H1 (cell line): ENCODE data around the gene PDZD2. TPM values are rescaled to one million over a fixed set of nuclear protein-coding genes. Genes with fewer than 3 reads are reported as not detected.

Experiments
- CTCF ChIA-PET: fragments of 300-600 bp; sonication (Branson Sonifier 250); formaldehyde crosslinking; loops from one replicate; lab custom pipeline; 2021; ENCODE audit not compliant: partially characterized antibody; lab: Charles Lee
- POLR2A ChIA-PET: fragments of 300-600 bp; sonication (Branson Sonifier 250); formaldehyde crosslinking; loops from one replicate; lab custom pipeline; 2021; ENCODE audit warnings: inconsistent platforms; ENCODE audit not compliant: partially characterized antibody; lab: Charles Lee
- DNase-seq, 2 experiments: peaks; one replicate each; pipeline versions ENCODE4 v3.0.0 to v3.0.0-alpha.2; 2010 to 2022; ENCODE audit warnings: low spot score in 2 of 2, low read depth in 1 of 2, mixed read lengths in 1 of 2
- FAIRE-seq: peaks from 2 replicates; lab custom pipeline; 2011; peaks lifted over from hg19 to GRCh38; lab: Jason Lieb, UNC
- H2AFZ ChIP-seq: 2 replicates; pipeline ENCODE4 v1.8.1; 2012; ENCODE audit warnings: low read length, inconsistent platforms
- H2AK5ac ChIP-seq: 2 replicates; pipeline ENCODE4 v1.6.1; 2013; ENCODE audit warnings: low read depth, low read length
- H2BK120ac ChIP-seq: replicated peaks from 2 replicates; pipeline ENCODE3; 2013; ENCODE audit warnings: low read depth, low read length, inconsistent platforms
- H2BK12ac ChIP-seq: 2 replicates; pipeline ENCODE4 v1.6.1; 2013; ENCODE audit warnings: low read depth, low read length
- H2BK15ac ChIP-seq: 2 replicates; pipeline ENCODE4 v1.6.1; 2013; ENCODE audit warnings: low read length
- H2BK20ac ChIP-seq: 2 replicates; pipeline ENCODE4 v1.6.1; 2013; ENCODE audit warnings: low read length
- H2BK5ac ChIP-seq: 2 replicates; pipeline ENCODE4 v1.6.1; 2013; ENCODE audit warnings: low read depth, low read length
- H3K14ac ChIP-seq: 2 replicates; pipeline ENCODE4 v1.6.1; 2013; ENCODE audit warnings: inconsistent platforms; ENCODE audit not compliant: insufficient read length
- H3K18ac ChIP-seq: 2 replicates; pipeline ENCODE4 v1.6.1; 2013; ENCODE audit warnings: low read length; ENCODE audit errors: extremely low read depth
- H3K23ac ChIP-seq: 2 replicates; pipeline ENCODE4 v1.6.1; 2013; ENCODE audit warnings: inconsistent platforms; ENCODE audit not compliant: insufficient read length
- H3K23me2 ChIP-seq: 2 replicates; pipeline ENCODE4 v1.6.1; 2013; ENCODE audit warnings: low read depth, low read length
- H3K27ac ChIP-seq: 2 replicates; pipeline ENCODE4 v1.6.1; 2011; ENCODE audit warnings: low read depth, low read length, inconsistent platforms
- H3K27me3 ChIP-seq, 4 experiments: replicated peaks in 1 of 4; 1 replicate in 1 of 4; 2 replicates in 3 of 4; pipeline versions ENCODE4 v1.6.1 to v1.8.1; 2011 to 2013; ENCODE audit warnings: low read length in 3 of 4, mild to moderate bottlenecking in 3 of 4, inconsistent platforms in 2 of 4, mixed read lengths in 2 of 4, moderate library complexity in 1 of 4; ENCODE audit not compliant: control insufficient read depth in 3 of 4, insufficient read depth in 3 of 4; ENCODE audit errors: extremely low read depth in 1 of 4
- H3K36me3 ChIP-seq, 4 experiments: 2 replicates each; pipeline versions ENCODE4 v1.6.1 to v1.8.1; 2011 to 2013; ENCODE audit warnings: mild to moderate bottlenecking in 4 of 4, low read length in 3 of 4, moderate library complexity in 2 of 4, control low read depth in 1 of 4, inconsistent platforms in 1 of 4; ENCODE audit not compliant: insufficient read depth in 4 of 4, control insufficient read depth in 2 of 4
- H3K4ac ChIP-seq: replicated peaks from 2 replicates; pipeline ENCODE3; 2013; ENCODE audit warnings: low read length, low read depth, mixed read lengths, inconsistent platforms; ENCODE audit not compliant: insufficient read length
- H3K4me1 ChIP-seq, 4 experiments: replicated peaks in 1 of 4; 1 replicate in 1 of 4; 2 replicates in 3 of 4; pipeline versions ENCODE4 v1.6.1 to v1.8.1; 2011 to 2013; ENCODE audit warnings: low read length in 3 of 4, inconsistent platforms in 2 of 4, mixed read lengths in 1 of 4; ENCODE audit not compliant: insufficient read depth in 4 of 4, control insufficient read depth in 3 of 4
- H3K4me2 ChIP-seq, 2 experiments: 2 replicates each; pipeline versions ENCODE4 v1.6.1 to v1.8.1; 2011 to 2013; ENCODE audit warnings: low read depth in 2 of 2, low read length in 2 of 2, control low read depth in 1 of 2, inconsistent platforms in 1 of 2, mild to moderate bottlenecking in 1 of 2; ENCODE audit not compliant: insufficient read depth in 1 of 2
- H3K4me3 ChIP-seq, 4 experiments: fragments of 200-600, 300-600 bp in 1 of 4; sonication (generic), shearing (Covaris generic), sonication (Bioruptor Twin) in 1 of 4; 2 replicates each; pipeline versions ENCODE4 v1.5.1 to v1.8.1; 2011 to 2016; ENCODE audit warnings: low read length in 4 of 4, low read depth in 3 of 4, control low read depth in 2 of 4, inconsistent platforms in 2 of 4, mild to moderate bottlenecking in 2 of 4, mixed read lengths in 1 of 4, moderate library complexity in 1 of 4; ENCODE audit not compliant: insufficient read depth in 2 of 4; ENCODE audit errors: extremely low read depth in 1 of 4
- H3K56ac ChIP-seq: replicated peaks from 2 replicates; pipeline ENCODE3; 2013; ENCODE audit warnings: low read depth, mild to moderate bottlenecking, mixed read lengths, low read length, inconsistent platforms; ENCODE audit not compliant: insufficient read length
- H3K79me1 ChIP-seq: 2 replicates; pipeline ENCODE4 v1.6.1; 2013; ENCODE audit warnings: low read depth, low read length, control low read depth
- H3K79me2 ChIP-seq, 2 experiments: 2 replicates each; pipeline versions ENCODE4 v1.6.1 to v1.8.1; 2012 to 2013; ENCODE audit warnings: low read length in 2 of 2, mild to moderate bottlenecking in 2 of 2, inconsistent platforms in 1 of 2; ENCODE audit not compliant: insufficient read depth in 2 of 2, control insufficient read depth in 1 of 2
- H3K9ac ChIP-seq, 4 experiments: replicated peaks in 1 of 4; 1 replicate in 1 of 4; 2 replicates in 3 of 4; pipeline versions ENCODE4 v1.6.1 to v1.8.1; 2011 to 2013; ENCODE audit warnings: low read depth in 3 of 4, low read length in 3 of 4, control low read depth in 2 of 4, mild to moderate bottlenecking in 2 of 4, moderate library complexity in 2 of 4, inconsistent platforms in 1 of 4; ENCODE audit errors: extremely low read depth in 1 of 4
- H3K9me3 ChIP-seq, 2 experiments: 2 replicates each; pipeline versions ENCODE4 v1.6.1 to v1.8.1; 2012 to 2013; ENCODE audit warnings: mild to moderate bottlenecking in 2 of 2, moderate library complexity in 2 of 2, control low read depth in 1 of 2, inconsistent platforms in 1 of 2, low read depth in 1 of 2, low read length in 1 of 2, mixed read lengths in 1 of 2; ENCODE audit not compliant: insufficient read depth in 2 of 2
- H4K20me1 ChIP-seq, 2 experiments: replicated peaks in 1 of 2; 2 replicates each; pipeline versions ENCODE3 to v1.8.1; 2011 to 2013; ENCODE audit warnings: inconsistent platforms in 2 of 2, low read length in 2 of 2, mild to moderate bottlenecking in 1 of 2; ENCODE audit not compliant: insufficient read depth in 2 of 2, control insufficient read depth in 1 of 2
- H4K5ac ChIP-seq: 2 replicates; pipeline ENCODE4 v1.6.1; 2013; ENCODE audit warnings: low read length, low read depth, mixed read lengths, inconsistent platforms; ENCODE audit not compliant: insufficient read length
- H4K8ac ChIP-seq: 2 replicates; pipeline ENCODE4 v1.8.0; 2013; ENCODE audit warnings: mild to moderate bottlenecking, moderate library complexity, low read length, inconsistent platforms; ENCODE audit not compliant: insufficient read depth; ENCODE audit errors: extremely low read depth
- H4K91ac ChIP-seq: replicated peaks from 2 replicates; pipeline ENCODE3; 2013; ENCODE audit warnings: low read length, mixed read lengths, inconsistent platforms; ENCODE audit not compliant: insufficient read length
- BACH1 ChIP-seq: IDR thresholded peaks from 2 replicates; pipeline ENCODE4 v1.6.1; 2012; ENCODE audit warnings: low read length, improper control_type of control experiment
- CHD1 ChIP-seq: IDR thresholded peaks from 2 replicates; pipeline ENCODE4 v1.6.1; 2012; ENCODE audit warnings: low read depth, low read length, improper control_type of control experiment
- CREB1 ChIP-seq: IDR thresholded peaks from 2 replicates; pipeline ENCODE4 v1.6.1; 2012; ENCODE audit warnings: inconsistent platforms
- EP300 ChIP-seq, 2 experiments: IDR thresholded peaks; 1 replicate in 1 of 2; 2 replicates in 1 of 2; pipeline ENCODE4 v1.6.1; 2011 to 2012; ENCODE audit warnings: low read depth in 2 of 2, low read length in 2 of 2, mild to moderate bottlenecking in 2 of 2, borderline replicate concordance in 1 of 2, inconsistent platforms in 1 of 2, moderate library complexity in 1 of 2
- GABPA ChIP-seq: IDR thresholded peaks from 2 replicates; pipeline ENCODE4 v1.6.1; 2011; ENCODE audit warnings: mild to moderate bottlenecking, low read length, moderate library complexity, borderline replicate concordance; ENCODE audit not compliant: insufficient read depth
- GTF2F1 ChIP-seq: IDR thresholded peaks from 2 replicates; pipeline ENCODE4 v1.6.1; 2012; ENCODE audit warnings: low read depth, low read length, improper control_type of control experiment, borderline replicate concordance
- JUN ChIP-seq: IDR thresholded peaks from 2 replicates; pipeline ENCODE4 v1.6.1; 2011; ENCODE audit warnings: low read depth, mild to moderate bottlenecking, improper control_type of control experiment, low read length
- MAX ChIP-seq: IDR thresholded peaks from 2 replicates; pipeline ENCODE4 v1.6.1; 2012; ENCODE audit warnings: inconsistent platforms
- PHF8 ChIP-seq: fragments of 200-600 bp; sonication (generic); conservative IDR thresholded peaks from 2 replicates; pipeline ENCODE4 v1.7.1; 2012; ENCODE audit warnings: low read depth, mild to moderate bottlenecking, inconsistent platforms, low read length, moderate library complexity
- SIN3A ChIP-seq, 2 experiments: IDR thresholded peaks in 1 of 2; conservative IDR thresholded peaks in 1 of 2; 2 replicates each; pipeline ENCODE4 v1.6.1; 2011 to 2012; ENCODE audit warnings: low read length in 2 of 2, improper control_type of control experiment in 1 of 2, low read depth in 1 of 2, mild to moderate bottlenecking in 1 of 2
- SIX5 ChIP-seq: IDR thresholded peaks from 2 replicates; pipeline ENCODE4 v1.6.1; 2011; ENCODE audit warnings: mild to moderate bottlenecking, low read depth, low read length
- SP1 ChIP-seq: IDR thresholded peaks from 2 replicates; pipeline ENCODE4 v1.6.1; 2011; ENCODE audit warnings: low read depth, low read length
- SRF ChIP-seq: IDR thresholded peaks from 2 replicates; pipeline ENCODE4 v1.6.1; 2011; ENCODE audit warnings: mild to moderate bottlenecking, low read depth, low read length, moderate library complexity
- SUZ12 ChIP-seq: fragments of 200-600 bp; sonication (generic); IDR thresholded peaks from 2 replicates; pipeline ENCODE4 v1.6.1; 2012; ENCODE audit warnings: mild to moderate bottlenecking, inconsistent platforms, low read length, moderate library complexity, mixed read lengths
- TBP ChIP-seq: IDR thresholded peaks from 2 replicates; pipeline ENCODE4 v1.6.1; 2011; ENCODE audit warnings: low read depth, low read length, improper control_type of control experiment
- WGBS, 2 experiments: shearing (Covaris generic) in 1 of 2; methylation state at CpG; one replicate each; pipeline versions ENCODE4 v1.1.6 to v1.1.7; 2013 to 2015; ENCODE audit warnings: low lambda C conversion rate in 2 of 2, mixed read lengths in 2 of 2, inconsistent platforms in 1 of 2, low coverage in 1 of 2, missing lambda C conversion rate in 1 of 2; ENCODE audit not compliant: insufficient replicate concordance in 2 of 2, insufficient coverage in 1 of 2, insufficient read length in 1 of 2; ENCODE audit errors: extremely low coverage in 1 of 2, missing lambda C conversion rate in 1 of 2; 5-methylcytosine and 5-hydroxymethylcytosine counted together
- polyA plus RNA-seq, 7 experiments: library from polyadenylated mRNA; depleted of rRNA in 3 of 7; stranded (reverse) in 5 of 7; unstranded in 2 of 7; fragments of >200 nt in 5 of 7; fragments of 200-250 nt in 2 of 7; gene quantifications; 1 replicate in 5 of 7; 2 replicates in 1 of 7; 4 replicates in 1 of 7; pipeline versions ENCODE4 v1.2.1 to v1.2.3, GENCODE V29; 2011 to 2013; ENCODE audit warnings: missing spikeins in 2 of 7, mixed read lengths in 2 of 7
- total RNA-seq: library from RNA; stranded (reverse); fragmentation: NEBNext Ultra II Directional; extraction: Animal tissue kit (Norgen Biotek cat#: 25700); gene quantifications from 2 replicates; pipeline ENCODE4 v1.2.1, GENCODE V29; 2021

Gene PDZD2
- total and polyA plus RNA-seq, 2 of the 8 experiments (the other 6 are each of a cell fraction or from before 2014, with no cell fraction given) = 1.2 to 6.8 TPM

- no peak for FAIRE-seq
- TF ChIP-seq MAX (no peak), GTF2F1 (no peak), EP300 (IDR thresholded peaks at IDR 0.05; ENCODE audit: borderline replicate concordance in 1 of 2, low read depth in 2 of 2, low read length in 2 of 2) (no peak), CHD1 (no peak), CREB1 (no peak), SP1 (no peak), GABPA (no peak), TBP (no peak), PHF8 (no peak), SRF (no peak), BACH1 (no peak), SIX5 (no peak), SUZ12 (no peak), JUN (no peak), SIN3A (conservative IDR thresholded peaks at IDR 0.05 in 1 of 2, IDR thresholded peaks at IDR 0.05 in 1 of 2; ENCODE audit: low read depth in 1 of 2, low read length in 2 of 2) (no peak)
Measured at GRCh38 chr5:32109236-32109635, 470.3 kb downstream of the PDZD2 start.

More at GRCh38 chr5:32109236-32109635, 470.3 kb downstream of the PDZD2 start:
- Histone ChIP-seq H2BK20ac (no peak overlapping the region), H3K18ac (no peak overlapping the region), H2AFZ (no peak overlapping the region), H3K4ac (no peak overlapping the region), H3K36me3 (peaks cover 6 to 82% (median 35%) of the 10 kb centered on the region in 4 experiments), H3K56ac (no peak overlapping the region), H2AK5ac (no peak overlapping the region), H2BK5ac (no peak overlapping the region), H2BK15ac (no peak overlapping the region), H3K4me1 (no peaks in the 10 kb centered on the region), H4K8ac (no peak overlapping the region), H3K23me2 (no peaks in the 10 kb centered on the region), H3K27ac (no peak overlapping the region), H4K91ac (no peak overlapping the region), H4K20me1 (peaks cover 5 to 7% of the 10 kb centered on the region in 2 experiments), H3K9ac (no peak overlapping the region), H3K79me1 (0 out of 2 replicates have a peak, but pooled peaks cover 2% of the 10 kb centered on the region), H3K4me2 (no peak overlapping the region), H3K27me3 (no peaks in the 10 kb centered on the region), H3K79me2 (no peaks in the 10 kb centered on the region; a peak in 1 of 4 replicates), H2BK12ac (no peak overlapping the region), H3K9me3 (peaks cover 5 to 6% of the 10 kb centered on the region in 2 experiments), H3K23ac (no peak overlapping the region), H4K5ac (no peak overlapping the region), H3K4me3 (no peak overlapping the region), H3K14ac (no peak overlapping the region), H2BK120ac (no peak overlapping the region)
- no peak for DNase-seq
- 89% methylated on average over 10 of the region's 10 CpGs; no CpG with 5 or more reads in 1 of the 2 experiments for WGBS, 2 experiments
- ChIA-PET CTCF (interaction anchor here (0.7 to 1.4 kb wide), 3 partner anchors 16 to 220 kb away, joined by 3 read pairs; no protein-coding TSS in a partner anchor), POLR2A (no interaction called here)
